ENCODE data around the gene PRTG. TPM values are rescaled to one million over a fixed set of nuclear protein-coding genes. Genes with fewer than 3 reads are reported as not detected.

Gene PRTG
- total RNA-seq, 1 donor from 2014 or later: not detected

DNA sequence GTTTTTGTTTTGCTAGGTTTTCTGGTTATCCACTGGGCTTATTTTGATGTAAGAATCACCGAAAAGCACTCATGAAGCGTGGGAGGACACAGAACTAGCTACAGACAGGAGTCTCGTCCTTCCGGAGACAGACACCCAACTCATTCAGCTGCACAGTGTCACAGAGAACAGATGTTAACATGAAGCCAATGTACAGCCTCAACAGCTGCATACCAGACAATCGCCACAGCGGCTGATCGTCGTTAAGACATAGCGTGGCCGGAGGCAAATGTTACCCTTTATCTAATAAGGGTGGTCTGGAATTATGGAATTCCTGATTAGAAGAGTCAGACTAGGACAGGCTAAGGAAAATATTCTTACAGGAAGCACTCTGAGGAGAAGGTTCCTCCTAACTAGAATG lies 153.7 kb downstream of the PRTG start:
- intact Hi-C loops (cut with micrococcal nuclease): no loop called here
- Mint-ChIP-seq H3K4me3 (peak overlapping the region; percentile 76), H3K27ac (no peak overlapping the region)

GRCh38 chr15:55588815-55589115 lies 154.2 kb downstream of the PRTG start:
- peak overlapping the region; percentile 76 for H3K4me3 Mint-ChIP-seq
- peaks cover 7% of the 10 kb centered on the region for H3K9me3 Mint-ChIP-seq
- H3K36me3 Mint-ChIP-seq (ENCODE audit: low read depth): no peaks in the 10 kb centered on the region
- no peak for DNase-seq (ENCODE audit: low spot score)
- H3K4me1 Mint-ChIP-seq (ENCODE audit: low read depth): no peaks in the 10 kb centered on the region
- intact Hi-C loops (cut with micrococcal nuclease): no loop called here
- H3K27me3 Mint-ChIP-seq (ENCODE audit: insufficient read depth): peaks cover 32% of the 10 kb centered on the region
- no peak overlapping the region for H3K27ac Mint-ChIP-seq

More for the DNA sequence above, 153.7 kb downstream of the PRTG start:
- no peaks in the 10 kb centered on the region for H3K4me1 Mint-ChIP-seq (ENCODE audit: low read depth)
- H3K9me3 Mint-ChIP-seq: peaks cover 7% of the 10 kb centered on the region
- no peaks in the 10 kb centered on the region for H3K36me3 Mint-ChIP-seq (ENCODE audit: low read depth)
- no peak for DNase-seq (ENCODE audit: low spot score)
- peaks cover 29% of the 10 kb centered on the region for H3K27me3 Mint-ChIP-seq (ENCODE audit: insufficient read depth)

- Mint-ChIP-seq H3K36me3 (ENCODE audit: low read depth) (no peaks in the 10 kb centered on the region), H3K27ac (no peak within 1 kb of the TSS), H3K4me1 (ENCODE audit: low read depth) (no peaks in the 10 kb centered on the region), H3K9me3 (peaks cover 7% of the 10 kb centered on the region), H3K27me3 (ENCODE audit: insufficient read depth) (peaks cover 38% of the 10 kb centered on the region), H3K4me3 (peak within 1 kb of the TSS; percentile 76)
- peak; percentile 2 for DNase-seq (ENCODE audit: low spot score)
- intact Hi-C loops (cut with micrococcal nuclease): no loop called here
These were observed 154.7 kb downstream of the PRTG start, which contains the start of gene PYGO1 for GRCh38 chr15:55588070-55588814. Gene PYGO1, minus strand, starts transcription at chr15:55588345. Its CDS starts 462 bp downstream, at chr15:55587883.

DNA sequence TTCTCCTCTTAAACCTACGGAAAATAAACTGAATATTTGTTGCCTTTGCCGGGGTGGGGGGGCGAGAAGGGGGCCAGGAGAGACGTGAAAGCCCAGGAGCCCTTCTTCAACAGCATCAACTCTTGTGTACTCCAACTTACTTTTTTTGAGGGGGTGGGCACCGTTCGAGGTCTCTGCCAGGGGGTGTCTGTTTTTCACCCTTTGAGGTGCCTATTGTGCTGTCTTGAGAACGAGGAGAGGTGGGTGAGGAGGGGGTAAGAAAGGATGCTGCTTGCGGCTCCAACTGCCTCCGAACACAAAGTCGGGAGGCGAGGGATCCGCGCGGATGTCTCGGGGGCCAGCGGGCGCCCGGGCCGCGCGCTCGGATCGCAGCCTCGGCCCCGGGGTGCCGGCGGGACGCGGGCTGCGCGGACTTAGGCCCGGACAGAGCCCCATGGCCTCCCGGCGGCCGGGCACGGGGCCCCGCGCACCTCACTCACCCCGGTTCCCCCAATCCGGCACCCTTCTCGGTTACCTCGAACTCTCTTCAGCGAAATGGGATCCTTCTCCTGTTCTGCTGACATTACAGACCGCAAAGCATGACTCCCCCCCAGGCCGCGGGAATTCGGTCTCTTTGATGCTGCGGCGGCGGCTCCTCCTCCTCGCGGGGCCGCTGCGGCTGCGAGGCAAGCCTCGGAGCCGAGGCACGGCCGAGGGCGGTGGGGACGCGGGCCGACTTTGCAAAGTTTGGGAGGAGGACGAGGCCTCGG lies 155.5 kb downstream of the PRTG start:
- Mint-ChIP-seq H3K9me3 (peaks cover 7% of the 10 kb centered on the region), H3K4me1 (ENCODE audit: low read depth) (no peaks in the 10 kb centered on the region), H3K27me3 (ENCODE audit: insufficient read depth) (peaks cover 40% of the 10 kb centered on the region), H3K36me3 (ENCODE audit: low read depth) (no peaks in the 10 kb centered on the region), H3K27ac (no peak overlapping the region), H3K4me3 (no peak overlapping the region)
- DNase-seq (ENCODE audit: low spot score): no peak
- intact Hi-C loops (cut with micrococcal nuclease): no loop called here

DNA sequence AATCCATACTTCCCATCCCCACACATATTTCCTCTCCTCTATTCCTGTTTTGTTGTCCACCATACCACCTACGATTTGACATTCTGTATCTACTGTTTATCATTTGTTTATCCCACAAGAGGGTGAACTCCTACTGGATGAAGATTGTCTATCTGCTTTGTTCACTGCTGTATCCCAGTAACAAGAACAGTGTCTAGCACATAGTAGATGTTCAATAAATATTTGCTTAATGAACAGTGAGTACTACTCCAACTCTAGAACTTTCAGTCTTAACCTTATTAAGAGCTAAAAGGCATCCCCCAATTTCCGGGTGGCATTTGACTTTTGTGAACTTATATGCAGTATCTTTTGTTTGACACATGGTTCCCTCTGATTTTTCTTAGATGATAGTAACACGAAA lies 156.1 kb downstream of the PRTG start:
- H3K4me3 Mint-ChIP-seq: no peak overlapping the region
- H3K27me3 Mint-ChIP-seq (ENCODE audit: insufficient read depth): peaks cover 44% of the 10 kb centered on the region
- H3K27ac Mint-ChIP-seq: no peak overlapping the region
- peaks cover 7% of the 10 kb centered on the region for H3K9me3 Mint-ChIP-seq
- H3K4me1 Mint-ChIP-seq (ENCODE audit: low read depth): no peaks in the 10 kb centered on the region
- DNase-seq (ENCODE audit: low spot score): no peak
- no peaks in the 10 kb centered on the region for H3K36me3 Mint-ChIP-seq (ENCODE audit: low read depth)
- intact Hi-C loops (cut with micrococcal nuclease): no loop called here

- intact Hi-C loops (cut with micrococcal nuclease): no loop called here
- DNase-seq (ENCODE audit: low spot score): no peak
- Mint-ChIP-seq H3K36me3 (ENCODE audit: low read depth) (no peaks in the 10 kb centered on the region), H3K27ac (no peak overlapping the region), H3K4me1 (ENCODE audit: low read depth) (no peaks in the 10 kb centered on the region), H3K9me3 (no peaks in the 10 kb centered on the region), H3K27me3 (ENCODE audit: insufficient read depth) (peaks cover 6% of the 10 kb centered on the region), H3K4me3 (no peak overlapping the region)
These were observed 166.0 kb downstream of the PRTG start for GRCh38 chr15:55576943-55577342.

DNA sequence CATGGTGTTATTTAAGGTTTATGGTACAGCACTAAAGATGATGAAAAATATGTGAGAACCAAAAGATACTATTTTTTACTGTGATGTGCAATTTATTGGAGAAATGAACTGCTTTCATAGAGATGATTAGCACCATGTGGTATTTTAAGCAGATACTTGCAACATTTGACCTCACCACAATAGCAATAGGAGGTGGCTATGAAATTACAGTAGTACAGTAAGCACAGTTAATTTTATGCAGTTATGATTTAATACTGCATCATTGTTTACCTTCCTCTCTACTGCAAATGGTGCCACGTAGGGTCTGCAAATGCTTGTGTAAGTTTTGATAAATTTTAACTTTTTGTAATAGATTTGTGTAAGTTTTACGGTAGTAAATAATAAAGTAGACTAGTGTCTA lies 168.9 kb downstream of the PRTG start:
- no peaks in the 10 kb centered on the region for H3K4me1 Mint-ChIP-seq (ENCODE audit: low read depth)
- intact Hi-C loops (cut with micrococcal nuclease): no loop called here
- no peaks in the 10 kb centered on the region for H3K36me3 Mint-ChIP-seq (ENCODE audit: low read depth)
- H3K9me3 Mint-ChIP-seq: no peaks in the 10 kb centered on the region
- no peak overlapping the region for H3K4me3 Mint-ChIP-seq
- H3K27me3 Mint-ChIP-seq (ENCODE audit: insufficient read depth): peaks cover 3% of the 10 kb centered on the region
- no peak overlapping the region for H3K27ac Mint-ChIP-seq
- no peak for DNase-seq (ENCODE audit: low spot score)

DNA sequence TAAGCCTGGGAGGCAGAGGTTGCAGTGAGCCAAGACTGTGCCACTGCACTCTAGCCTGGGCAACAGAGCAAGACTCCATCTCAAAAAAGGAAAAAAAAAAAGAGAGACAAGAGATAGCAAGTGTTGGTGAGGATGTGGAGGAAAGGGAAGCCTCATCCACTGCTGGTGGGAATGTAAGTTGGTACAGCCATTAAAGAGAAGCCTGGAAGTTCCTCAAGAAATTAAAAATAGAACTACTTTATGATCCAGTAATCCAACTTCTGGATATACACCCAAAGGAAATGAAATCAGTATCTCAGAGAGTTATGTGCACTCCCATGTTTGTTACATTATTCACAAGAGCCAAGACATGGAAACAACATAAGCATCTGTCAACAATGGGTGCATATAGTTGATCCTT lies 169.7 kb downstream of the PRTG start:
- Mint-ChIP-seq H3K27ac (no peak overlapping the region), H3K9me3 (no peaks in the 10 kb centered on the region), H3K4me1 (ENCODE audit: low read depth) (no peaks in the 10 kb centered on the region), H3K27me3 (ENCODE audit: insufficient read depth) (peaks cover 3% of the 10 kb centered on the region), H3K36me3 (ENCODE audit: low read depth) (no peaks in the 10 kb centered on the region), H3K4me3 (no peak overlapping the region)
- intact Hi-C loops (cut with micrococcal nuclease): no loop called here
- DNase-seq (ENCODE audit: low spot score): no peak

DNA sequence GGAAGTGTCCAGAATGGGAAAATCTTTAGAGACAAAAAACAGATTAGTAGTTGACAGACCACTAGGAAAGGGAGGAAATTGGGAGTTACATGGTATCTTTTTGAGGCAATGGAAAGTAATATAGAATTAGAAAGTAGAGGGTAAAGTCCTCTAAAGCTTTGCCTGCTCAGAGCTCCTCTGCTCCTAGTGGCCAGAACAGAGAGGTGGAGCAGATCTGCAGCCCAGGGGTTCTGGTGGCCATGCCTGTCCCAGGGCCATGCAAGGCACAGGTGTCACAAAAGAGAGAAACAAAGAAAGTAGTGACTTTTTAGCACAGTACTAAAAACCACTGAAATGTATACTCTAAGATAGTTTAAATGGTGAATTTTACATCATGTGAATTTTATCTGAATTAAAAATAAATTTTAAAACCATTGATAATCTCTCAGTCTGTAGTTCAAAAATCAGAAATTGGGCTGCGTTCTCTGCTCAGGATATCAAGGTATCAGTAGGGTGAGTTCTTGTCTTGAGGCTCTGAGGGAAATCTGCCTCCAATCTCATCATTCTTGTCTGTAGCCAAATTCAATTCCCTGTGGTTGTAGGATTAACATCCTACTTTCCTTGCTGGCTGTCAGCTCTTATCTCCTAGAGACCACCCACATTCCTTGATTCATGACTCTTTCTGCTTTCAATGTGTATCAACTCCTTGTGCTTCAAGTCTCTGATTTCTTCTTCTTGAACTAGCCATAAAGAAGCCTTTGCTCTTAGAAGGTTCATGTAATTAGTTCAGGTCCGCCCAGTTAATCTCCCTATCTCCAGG lies 178.4 kb downstream of the PRTG start:
- no peaks in the 10 kb centered on the region for H3K27me3 Mint-ChIP-seq (ENCODE audit: insufficient read depth)
- no peak for DNase-seq (ENCODE audit: low spot score)
- H3K4me1 Mint-ChIP-seq (ENCODE audit: low read depth): no peaks in the 10 kb centered on the region
- H3K27ac Mint-ChIP-seq: no peak overlapping the region
- intact Hi-C loops (cut with micrococcal nuclease): no loop called here
- H3K36me3 Mint-ChIP-seq (ENCODE audit: low read depth): no peaks in the 10 kb centered on the region
- no peaks in the 10 kb centered on the region for H3K9me3 Mint-ChIP-seq
- H3K4me3 Mint-ChIP-seq: no peak overlapping the region

- H3K9me3 Mint-ChIP-seq: no peaks in the 10 kb centered on the region
- no peak overlapping the region for H3K27ac Mint-ChIP-seq
- intact Hi-C loops (cut with micrococcal nuclease): no loop called here
- DNase-seq (ENCODE audit: low spot score): no peak
- no peaks in the 10 kb centered on the region for H3K4me1 Mint-ChIP-seq (ENCODE audit: low read depth)
- no peak overlapping the region for H3K4me3 Mint-ChIP-seq
- no peaks in the 10 kb centered on the region for H3K36me3 Mint-ChIP-seq (ENCODE audit: low read depth)
- H3K27me3 Mint-ChIP-seq (ENCODE audit: insufficient read depth): no peaks in the 10 kb centered on the region
These were observed 180.4 kb downstream of the PRTG start for GRCh38 chr15:55562601-55563000.

Other genes starting within 250 kb of the PRTG start
- gene DNAAF4, start 234.9 kb downstream of the PRTG start, total RNA-seq: not detected in 2 replicates
- not detected in 2 replicates for gene PYGO1, start 154.8 kb downstream of the PRTG start, total RNA-seq